SK-N-MC (cell line): ENCODE measurements around the gene EIF3B.

ENCODE experiments used
- EZH2 ChIP-seq: fragments of 200-600 bp; sonication (generic); IDR thresholded peaks from one replicate; pipeline ENCODE4 v1.6.1; 2017; ENCODE audit warnings: antibody characterized with exemption
- FOXP2 ChIP-seq: optimal IDR thresholded peaks from 2 replicates; pipeline ENCODE3; 2011; ENCODE audit warnings: mild to moderate bottlenecking, moderate library complexity; ENCODE audit not compliant: insufficient read depth; ENCODE audit errors: extremely low read length, control extremely low read depth
- POLR2AphosphoS5 ChIP-seq: IDR thresholded peaks from 2 replicates; pipeline ENCODE4 v1.6.1; 2012; ENCODE audit warnings: mild to moderate bottlenecking, low read depth, low read length, borderline replicate concordance

DNA sequence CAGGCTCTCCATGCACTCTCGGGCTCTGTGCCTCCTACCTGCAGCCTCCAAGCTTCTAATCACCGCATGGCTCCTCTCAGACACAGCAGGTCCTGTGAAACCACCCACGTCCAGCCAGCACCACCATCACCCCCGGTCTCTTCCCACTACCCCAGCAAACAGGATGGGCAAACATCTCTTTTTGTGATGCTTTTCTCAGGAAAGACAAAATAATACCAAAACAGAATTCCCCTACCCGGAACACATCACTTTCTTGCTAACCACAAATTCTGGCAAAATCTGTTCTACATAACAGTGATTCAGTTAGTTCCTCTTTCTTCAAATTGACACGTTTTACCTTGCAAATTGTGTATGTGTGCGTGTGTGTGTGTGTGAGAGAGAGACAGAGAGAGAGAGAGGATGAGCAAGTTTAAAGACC, 46.9 kb upstream of the EIF3B start:
- no peak for TF ChIP-seq EZH2
- TF ChIP-seq POLR2AphosphoS5 = no peak
- no peak for TF ChIP-seq FOXP2
